Fibroblast of lung (primary cell): Measurements from ENCODE around the gene ZNRF3.

ENCODE experiments used
- CTCF ChIP-seq, 2 donors: IDR thresholded peaks in 1 of 2; conservative IDR thresholded peaks in 1 of 2; 1 replicate in 1 of 2; 2 replicates in 1 of 2; pipeline ENCODE4 v1.5.1; 2011 to 2012; ENCODE audit warnings: low read length in 2 of 2, control low read depth in 1 of 2, inconsistent platforms in 1 of 2, low read depth in 1 of 2, mild to moderate bottlenecking in 1 of 2
- EZH2 ChIP-seq: IDR thresholded peaks from 2 replicates; pipeline ENCODE4 v1.5.1; 2012; ENCODE audit warnings: low read length, control low read depth, mild to moderate bottlenecking; ENCODE audit errors: missing control alignments

GRCh38 chr22:28906312-28906711 is 22.9 kb downstream of the ZNRF3 start:
- TF ChIP-seq CTCF (conservative IDR thresholded peaks at IDR 0.05 in 1 of 2, IDR thresholded peaks at IDR 0.05 in 1 of 2; ENCODE audit: low read depth in 1 of 2, low read length in 2 of 2) (no peak), EZH2 (no peak)
